Heart right ventricle (tissue), 16 donors: ENCODE measurements around the gene PFDN2. TPM values are rescaled to one million over a fixed set of nuclear protein-coding genes. Genes with fewer than 3 reads are reported as not detected.

Experiments
- ATAC-seq, 8 donors: fragments of 200-7000 bp; cut with Tn5 transposase; one replicate each; pipeline ENCODE4 v1.9.1; 2020; ENCODE audit warnings: mild to moderate bottlenecking in 8 of 8, moderate library complexity in 8 of 8, moderate number of reproducible peaks in 1 of 8
- DNase-seq, 2 donors: peaks; one replicate each; pipeline ENCODE4 v3.0.0-alpha.2; 2020
- H3K27ac ChIP-seq, 10 donors: fragments of 200-600 bp; sonication (generic) in 2 of 10; one replicate each; pipeline versions ENCODE4 v1.5.0 to v1.8.0; 2020 to 2022; ENCODE audit warnings: mild to moderate bottlenecking in 3 of 10
- H3K27me3 ChIP-seq, 7 donors: fragments of 200-600 bp; one replicate each; pipeline ENCODE4 v1.8.0; 2021 to 2022; ENCODE audit warnings: mild to moderate bottlenecking in 2 of 7
- H3K36me3 ChIP-seq, 9 donors: fragments of 200-600 bp; sonication (generic) in 1 of 9; one replicate each; pipeline versions ENCODE4 v1.5.0 to v1.8.0; 2020 to 2022; ENCODE audit warnings: mild to moderate bottlenecking in 2 of 9
- H3K4me1 ChIP-seq, 9 donors: fragments of 200-600 bp; sonication (generic) in 1 of 9; one replicate each; pipeline versions ENCODE4 v1.5.0 to v1.8.0; 2020 to 2022; ENCODE audit warnings: mild to moderate bottlenecking in 4 of 9
- H3K4me3 ChIP-seq, 10 donors: fragments of 200-600 bp; sonication (generic) in 2 of 10; one replicate each; pipeline versions ENCODE4 v1.5.0 to v1.8.0; 2020 to 2022; ENCODE audit warnings: mild to moderate bottlenecking in 7 of 10, moderate library complexity in 2 of 10
- H3K9me3 ChIP-seq, 11 donors: fragments of 200-600 bp in 10 of 11; sonication (generic) in 2 of 11; one replicate each; pipeline versions ENCODE4 v1.5.0 to v1.8.0; 2013 to 2022; ENCODE audit warnings: mild to moderate bottlenecking in 2 of 11, control low read depth in 1 of 11, moderate library complexity in 1 of 11
- CTCF ChIP-seq, 9 donors: fragments of 200-600 bp; sonication (generic) in 2 of 9; IDR thresholded peaks; one replicate each; pipeline versions ENCODE4 v1.5.0 to v1.8.0; 2021 to 2022; ENCODE audit warnings: antibody characterized with exemption in 9 of 9, mild to moderate bottlenecking in 5 of 9, moderate library complexity in 1 of 9
- WGBS, 2 donors: extraction: QIAGEN DNeasy Blood & Tissue Kit; methylation state at CpG; one replicate each; pipeline ENCODE4 v1.1.7; 2013; ENCODE audit warnings: inconsistent platforms in 1 of 2; 5-methylcytosine and 5-hydroxymethylcytosine counted together
- intact Hi-C, 10 donors: fragments of 100-400 bp; cut with DNase I; formaldehyde crosslinking; loops; one replicate each; pipeline versions ENCODE4 v1.11.1 to v1.14.2; 2022
- polyA plus RNA-seq, 2 donors: library from polyadenylated mRNA; stranded (reverse); fragments of 200-250 nt; gene quantifications; one replicate each; pipeline ENCODE4 v1.2.3, GENCODE V29; 2013
- total RNA-seq, 10 donors: library from RNA; stranded (reverse); fragmentation: NEBNext Ultra II Directional in 3 of 10; extraction: Animal tissue kit (Norgen Biotek cat#: 25700) in 3 of 10; gene quantifications; one replicate each; pipeline versions ENCODE4 v1.2.1 to v1.2.4, GENCODE V29; 2021 to 2023
- donor health status: Arrhythmogenic right ventricular cardiomyopathy.
- donor health status: ischemic (EF 13 %, LVEDD 7.1; RV severe dilation, severe dysfunction).
- donor health status: healthy with polysubstance abuse.
- donor health status: DM: no; HTN: yes; CAD: no.
- donor health status: DM: no; HTN: no; CAD: no.
- donor health status: ischemic (EF 25% LVEDD 6.9; RV normal size, moderate dysfunction).
- donor health status: ischemic (EF 25% LVEDD 5.7; RV mildly dilated, moderate dysfunction).
- donor health status: healthy.
- donor health status: DM: yes; HTN: yes; CAD: no.
- donor health status: Ischemic cardiomyopathy.
- donor health status: ischemic (EF 35%, LVEDD 5.7; RV mildly dilated, moderate dysfunction).
- donor health status: nonischemic (EF 11% LVEDD 7.7; RV severe dilation, severe dysfunction).
- donor health status: DM: yes; HTN: yes; CAD: no.
- donor health status: PGD.
- donor health status: ischemic (EF 29% LVEDD 5.4; RV normal size, mild dysfunction).
- donor health status: nonischemic (EF 23%, LVEDD 6.1; RV moderate dilation, normal function).

PFDN2 gene
- total and polyA plus RNA-seq, 12 donors: 44.6 to 273 (median 55.9) TPM

- peaks cover 8 to 44% (median 38%) of the 10 kb centered on the region in 9 donors for H3K4me1 ChIP-seq
- 80 to 85% methylated on average over 5 of the region's 5 CpGs for WGBS, 2 donors
- H3K36me3 ChIP-seq: peaks cover 0 to 65% (median 5%) of the 10 kb centered on the region in 9 donors
- intact Hi-C loops: no loop called here
- DNase-seq: no peak
- no peak overlapping the region for H3K27ac ChIP-seq
- H3K27me3 ChIP-seq: no peaks in the 10 kb centered on the region
- H3K9me3 ChIP-seq: no peaks in the 10 kb centered on the region
- H3K4me3 ChIP-seq: no peak overlapping the region
- no peak for ATAC-seq
- no peak for TF ChIP-seq CTCF (IDR thresholded peaks at IDR 0.05)
Observed at GRCh38 chr1:161161652-161162051, 43.8 kb upstream of the PFDN2 start.

- H3K4me3 ChIP-seq: peak overlapping the region in 3 of 10 donors; percentile 85 to 96 (median 96)
- no peak overlapping the region for H3K27ac ChIP-seq
- TF ChIP-seq CTCF (IDR thresholded peaks at IDR 0.05): no peak
- peaks cover 8 to 43% (median 36%) of the 10 kb centered on the region in 9 donors for H3K4me1 ChIP-seq
- ATAC-seq: no peak
- H3K27me3 ChIP-seq: no peaks in the 10 kb centered on the region
- no peaks in the 10 kb centered on the region for H3K9me3 ChIP-seq
- peaks cover 0 to 66% (median 5%) of the 10 kb centered on the region in 9 donors for H3K36me3 ChIP-seq
- intact Hi-C loops: no loop called here
- no peak for DNase-seq
- WGBS, 2 donors: 95 to 96% methylated on average over 22 of the region's 22 CpGs
Observed at GRCh38 chr1:161160671-161161145, 42.9 kb upstream of the PFDN2 start.

GRCh38 chr1:161159913-161160243, 42.0 kb upstream of the PFDN2 start:
- intact Hi-C loops: no loop called here
- peaks cover 5 to 40% (median 29%) of the 10 kb centered on the region in 9 donors for H3K4me1 ChIP-seq
- H3K36me3 ChIP-seq: peaks cover 0 to 64% (median 5%) of the 10 kb centered on the region in 9 donors
- H3K27me3 ChIP-seq: no peaks in the 10 kb centered on the region
- H3K9me3 ChIP-seq: no peaks in the 10 kb centered on the region
- peak overlapping the region in 9 of 10 donors; percentile 71 to 95 (median 91) for H3K27ac ChIP-seq
- peak overlapping the region; percentile 55 to 99 (median 96) for H3K4me3 ChIP-seq
- ATAC-seq (no peak), DNase-seq (no peak)
- TF ChIP-seq CTCF (IDR thresholded peaks at IDR 0.05): no peak
- 6 to 7% methylated on average over 11 of the region's 11 CpGs for WGBS, 2 donors

- peak within 1 kb of the TSS; percentile 55 to 99 (median 96) for H3K4me3 ChIP-seq
- 1% methylated on average over 55 to 60 of the region's 60 CpGs for WGBS, 2 donors
- peaks cover 5 to 43% (median 34%) of the 10 kb centered on the region in 9 donors for H3K4me1 ChIP-seq
- TF ChIP-seq CTCF (IDR thresholded peaks at IDR 0.05): peak in 5 of 9 donors; percentile 18 to 52 (median 42)
- no peaks in the 10 kb centered on the region for H3K9me3 ChIP-seq
- peaks cover 0 to 59% (median 5%) of the 10 kb centered on the region in 9 donors for H3K36me3 ChIP-seq
- intact Hi-C loops: no loop called here
- ATAC-seq: peak; percentile 94 to 98 (median 96)
- peak within 1 kb of the TSS; percentile 68 to 95 (median 90) for H3K27ac ChIP-seq
- no peaks in the 10 kb centered on the region for H3K27me3 ChIP-seq
- peak; percentile 95 for DNase-seq
Observed at GRCh38 chr1:161159087-161159912, 41.5 kb upstream of the PFDN2 start, which contains the start of gene USP21. Gene USP21 (plus strand): TSS chr1:161159500. CDS start chr1:161160641, 1,141 bp downstream.
